ENCODE measurements around the gene IPO11.

Gene IPO11

GRCh38 chr5:62536783-62537182, 124.2 kb downstream of the IPO11 start:
- no peak overlapping the region for H2AFZ ChIP-seq (ENCODE audit: low read depth)
- H3K36me3 ChIP-seq (ENCODE audit: insufficient read depth): peaks cover 6% of the 10 kb centered on the region; the same call in 1 of the 2 replicates
- H3K4me2 ChIP-seq: no peak overlapping the region
- H3K79me2 ChIP-seq (ENCODE audit: insufficient read depth, low read depth): no peaks in the 10 kb centered on the region
- no peaks in the 10 kb centered on the region for H4K20me1 ChIP-seq (ENCODE audit: insufficient read depth)
- no peaks in the 10 kb centered on the region for H3K4me1 ChIP-seq (ENCODE audit: low read depth, poor library complexity, severe bottlenecking)
- H3K9ac ChIP-seq: no peak overlapping the region
- TF ChIP-seq, protein P1, sequence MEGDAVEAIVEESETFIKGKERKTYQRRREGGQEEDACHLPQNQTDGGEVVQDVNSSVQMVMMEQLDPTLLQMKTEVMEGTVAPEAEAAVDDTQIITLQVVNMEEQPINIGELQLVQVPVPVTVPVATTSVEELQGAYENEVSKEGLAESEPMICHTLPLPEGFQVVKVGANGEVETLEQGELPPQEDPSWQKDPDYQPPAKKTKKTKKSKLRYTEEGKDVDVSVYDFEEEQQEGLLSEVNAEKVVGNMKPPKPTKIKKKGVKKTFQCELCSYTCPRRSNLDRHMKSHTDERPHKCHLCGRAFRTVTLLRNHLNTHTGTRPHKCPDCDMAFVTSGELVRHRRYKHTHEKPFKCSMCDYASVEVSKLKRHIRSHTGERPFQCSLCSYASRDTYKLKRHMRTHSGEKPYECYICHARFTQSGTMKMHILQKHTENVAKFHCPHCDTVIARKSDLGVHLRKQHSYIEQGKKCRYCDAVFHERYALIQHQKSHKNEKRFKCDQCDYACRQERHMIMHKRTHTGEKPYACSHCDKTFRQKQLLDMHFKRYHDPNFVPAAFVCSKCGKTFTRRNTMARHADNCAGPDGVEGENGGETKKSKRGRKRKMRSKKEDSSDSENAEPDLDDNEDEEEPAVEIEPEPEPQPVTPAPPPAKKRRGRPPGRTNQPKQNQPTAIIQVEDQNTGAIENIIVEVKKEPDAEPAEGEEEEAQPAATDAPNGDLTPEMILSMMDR (conservative IDR thresholded peaks at IDR 0.05; ENCODE audit: low read depth, low read length): no peak
- H3K27ac ChIP-seq: no peak overlapping the region
- no peak overlapping the region for H3K4me3 ChIP-seq (IDR thresholded peaks at IDR 0.05; ENCODE audit: insufficient read depth, low read depth, low read length)
- no peaks in the 10 kb centered on the region for H3K27me3 ChIP-seq (ENCODE audit: insufficient read depth, low read depth)

GRCh38 chr5:62538017-62538942, 125.7 kb downstream of the IPO11 start:
- TF ChIP-seq, protein P1 (conservative IDR thresholded peaks at IDR 0.05; ENCODE audit: low read depth, low read length): no peak
- Histone ChIP-seq H3K27me3 (ENCODE audit: insufficient read depth, low read depth) (no peaks in the 10 kb centered on the region), H2AFZ (ENCODE audit: low read depth) (no peak overlapping the region), H3K79me2 (ENCODE audit: insufficient read depth, low read depth) (no peaks in the 10 kb centered on the region), H3K27ac (no peak overlapping the region), H3K9ac (no peak overlapping the region), H4K20me1 (ENCODE audit: insufficient read depth) (no peaks in the 10 kb centered on the region), H3K4me3 (IDR thresholded peaks at IDR 0.05; ENCODE audit: insufficient read depth, low read depth, low read length) (no peak overlapping the region), H3K4me1 (ENCODE audit: low read depth, poor library complexity, severe bottlenecking) (no peaks in the 10 kb centered on the region), H3K36me3 (ENCODE audit: insufficient read depth) (peaks cover 6% of the 10 kb centered on the region; the same call in 1 of the 2 replicates), H3K4me2 (no peak overlapping the region)

DNA sequence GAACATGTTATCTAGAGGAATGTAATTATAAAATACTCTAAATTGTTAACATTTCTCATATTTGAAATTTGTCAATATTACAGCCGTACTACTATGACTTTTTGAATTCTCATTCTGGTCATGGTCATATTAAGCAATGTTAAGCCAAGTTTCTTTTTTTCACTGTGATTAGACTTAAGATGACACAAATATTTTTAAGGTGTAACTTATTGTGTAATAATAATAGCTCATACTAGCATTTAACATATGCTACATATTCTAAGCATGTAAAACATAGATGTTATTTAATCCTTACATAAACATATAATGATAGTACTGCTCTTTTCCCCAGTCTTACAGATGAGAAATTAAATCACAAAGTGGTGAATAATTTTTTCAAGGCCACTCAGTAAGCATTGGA, 130.2 kb downstream of the IPO11 start:
- H3K79me2 ChIP-seq (ENCODE audit: insufficient read depth, low read depth): no peaks in the 10 kb centered on the region
- no peak overlapping the region for H2AFZ ChIP-seq (ENCODE audit: low read depth)
- H3K4me3 ChIP-seq (IDR thresholded peaks at IDR 0.05; ENCODE audit: insufficient read depth, low read depth, low read length): no peak overlapping the region
- no peaks in the 10 kb centered on the region for H3K4me1 ChIP-seq (ENCODE audit: low read depth, poor library complexity, severe bottlenecking)
- H3K4me2 ChIP-seq: no peak overlapping the region
- no peak overlapping the region for H3K9ac ChIP-seq
- no peaks in the 10 kb centered on the region; the same call in 1 of the 2 replicates for H3K36me3 ChIP-seq (ENCODE audit: insufficient read depth)
- H4K20me1 ChIP-seq (ENCODE audit: insufficient read depth): no peaks in the 10 kb centered on the region
- H3K27me3 ChIP-seq (ENCODE audit: insufficient read depth, low read depth): no peaks in the 10 kb centered on the region
- TF ChIP-seq, protein P1 (conservative IDR thresholded peaks at IDR 0.05; ENCODE audit: low read depth, low read length): no peak
- H3K27ac ChIP-seq: no peak overlapping the region

DNA sequence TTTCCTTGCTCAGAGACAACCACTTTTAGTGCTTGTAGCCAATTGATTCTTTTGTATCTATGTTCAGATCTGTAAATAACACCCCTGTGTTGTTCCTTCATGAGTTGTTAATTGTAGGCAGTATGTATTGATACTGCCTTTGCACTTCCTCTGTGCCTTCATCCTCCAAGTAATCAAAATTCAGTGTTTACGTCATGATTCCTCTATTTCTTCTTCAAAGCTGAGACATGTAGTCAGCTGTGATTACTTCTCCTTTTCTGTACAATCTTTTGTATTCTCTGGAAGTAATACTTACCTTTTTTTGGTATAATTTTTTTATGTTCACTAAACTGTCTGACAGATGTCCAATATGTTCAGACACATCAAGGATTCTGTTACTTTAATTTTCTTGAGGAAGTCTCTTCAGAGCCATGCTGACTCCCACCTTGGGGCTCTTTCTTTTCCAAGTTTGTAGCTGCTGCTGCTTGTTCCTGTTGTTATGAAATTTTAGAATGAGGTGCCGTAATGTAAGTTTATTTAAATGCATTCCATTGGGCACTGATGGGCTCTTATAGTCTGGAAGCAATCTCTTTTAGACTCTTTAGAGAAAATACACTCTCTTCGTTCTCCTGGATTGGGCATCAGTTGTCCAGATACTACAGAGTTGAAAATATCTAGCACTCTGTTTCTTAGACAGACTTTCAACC, 135.5 kb downstream of the IPO11 start:
- H2AFZ ChIP-seq (ENCODE audit: low read depth): no peak overlapping the region
- H3K36me3 ChIP-seq (ENCODE audit: insufficient read depth): no peaks in the 10 kb centered on the region
- no peaks in the 10 kb centered on the region for H4K20me1 ChIP-seq (ENCODE audit: insufficient read depth)
- H3K4me1 ChIP-seq (ENCODE audit: low read depth, poor library complexity, severe bottlenecking): no peaks in the 10 kb centered on the region
- H3K4me3 ChIP-seq (IDR thresholded peaks at IDR 0.05; ENCODE audit: insufficient read depth, low read depth, low read length): no peak overlapping the region
- H3K27ac ChIP-seq: no peak overlapping the region
- no peak overlapping the region for H3K4me2 ChIP-seq
- H3K27me3 ChIP-seq (ENCODE audit: insufficient read depth, low read depth): no peaks in the 10 kb centered on the region
- TF ChIP-seq, protein P1 (conservative IDR thresholded peaks at IDR 0.05; ENCODE audit: low read depth, low read length): no peak
- no peaks in the 10 kb centered on the region for H3K79me2 ChIP-seq (ENCODE audit: insufficient read depth, low read depth)
- no peak overlapping the region for H3K9ac ChIP-seq
